Epithelial cell of alveolus of lung (primary cell): ENCODE measurements around the gene GJC1. TPM values are rescaled to one million over a fixed set of nuclear protein-coding genes. Genes with fewer than 3 reads are reported as not detected.

ENCODE experiments used
- total RNA-seq: library from RNA; depleted of rRNA; stranded (reverse); fragments of >200 nt; gene quantifications from 2 replicates; pipeline ENCODE4 v1.2.1, GENCODE V29; 2015

GJC1 gene
- total RNA-seq = 23.2 and 29.0 TPM in 2 replicates

DNA sequence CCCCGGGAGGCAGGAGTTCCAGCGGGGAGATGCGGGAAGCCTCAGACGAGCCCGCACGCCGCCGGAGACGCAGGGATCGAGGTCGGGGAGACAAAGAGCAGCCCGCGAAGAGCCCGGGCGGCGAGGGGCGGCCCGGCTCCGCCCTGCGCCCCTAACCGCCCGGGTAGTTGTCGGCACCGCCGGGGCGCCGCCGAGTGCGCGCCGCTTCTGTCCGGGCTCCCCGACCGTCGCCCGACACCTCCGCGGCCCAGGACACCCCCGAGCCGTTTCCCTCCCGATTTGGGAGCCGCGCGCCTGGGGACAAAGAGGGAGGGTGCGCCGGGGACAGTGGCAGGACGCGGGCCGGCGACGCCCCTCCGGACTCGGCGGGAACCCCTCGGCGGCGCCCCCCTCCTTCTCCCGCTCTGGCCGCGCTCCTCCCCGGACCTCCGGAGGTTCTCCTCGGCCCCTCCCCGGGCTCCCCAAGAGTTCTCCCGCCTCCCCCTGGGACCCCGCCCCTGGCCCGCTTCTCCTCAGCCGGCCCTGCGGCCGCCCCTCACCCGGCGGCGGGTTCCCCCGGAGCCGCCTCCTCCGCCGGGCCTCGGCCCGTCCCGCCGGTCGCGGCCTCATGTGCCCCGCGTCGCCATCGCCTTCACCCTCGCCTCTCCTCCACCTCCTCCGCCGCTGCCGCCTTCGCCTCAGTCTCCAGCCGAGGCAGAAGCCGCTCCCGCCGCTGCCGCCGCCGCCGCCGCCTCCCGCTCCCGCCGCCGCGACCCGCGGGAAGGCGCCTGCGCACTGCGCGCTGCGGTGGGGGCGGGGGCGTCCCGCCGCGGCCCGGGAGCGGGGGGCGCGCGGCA, at the start of gene GJC1:
Gene GJC1 (minus strand): TSS at position 765 of the 836 bp plus-strand sequence. CDS start 24,470 bp downstream, outside the sequence.

DNA sequence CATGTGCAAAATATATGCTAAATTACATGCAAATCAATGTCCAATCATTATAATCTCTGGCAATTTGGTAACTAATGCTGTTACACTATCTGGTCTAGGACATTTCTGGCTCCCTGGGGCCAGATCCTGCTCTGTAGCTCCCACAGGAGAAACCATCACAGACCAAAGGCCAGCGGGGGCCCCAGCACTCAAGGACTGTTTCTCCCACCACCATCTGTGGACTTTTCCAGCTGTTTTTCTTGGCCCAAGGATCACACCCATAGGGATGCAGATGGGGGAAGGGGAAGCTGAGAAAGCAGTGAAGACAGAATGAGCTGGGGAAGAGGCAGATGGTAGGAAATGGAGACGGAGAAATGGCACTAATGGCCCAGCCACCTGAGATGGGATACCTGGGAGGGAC, 17.5 kb upstream of the GJC1 start, which contains the start of gene HIGD1B:
Gene HIGD1B (plus strand): TSS at position 298 of the 400 bp plus-strand sequence. CDS start 270 bp downstream, outside the sequence.

DNA sequence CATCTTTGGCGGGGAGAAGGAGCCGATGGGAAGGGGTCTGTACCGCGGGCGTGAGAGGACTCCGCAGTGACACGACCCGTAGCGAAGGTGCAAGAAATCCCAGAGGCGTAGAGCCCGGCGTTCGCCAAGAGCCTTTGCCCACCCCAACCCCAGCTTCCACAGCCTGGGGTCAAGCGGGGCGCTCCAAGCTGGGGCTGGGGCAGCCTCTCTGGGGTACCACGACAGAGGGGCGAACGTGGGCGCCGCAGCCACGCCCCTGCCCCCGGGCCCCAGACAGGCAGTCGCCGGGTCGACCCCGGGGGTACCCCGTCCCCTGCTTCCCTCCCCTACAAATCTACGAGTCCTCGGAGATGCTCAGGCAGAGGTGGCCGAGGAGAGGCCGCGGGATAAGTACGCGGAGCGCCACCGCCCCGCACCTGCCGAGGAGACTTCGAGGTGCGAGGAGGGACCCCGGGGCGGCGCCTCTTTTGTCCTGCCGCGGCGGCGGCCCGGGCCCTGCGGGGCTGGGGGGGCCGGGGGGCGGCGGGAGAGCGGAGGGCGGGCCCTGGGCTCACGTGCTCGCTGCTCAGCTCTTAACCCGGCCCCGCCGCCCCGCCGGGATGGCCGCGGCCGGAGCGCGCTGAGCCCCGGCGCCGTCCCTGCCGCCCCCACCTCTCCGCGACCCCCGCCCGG, 71.5 kb downstream of the GJC1 start, which contains the start of gene ADAM11:
Gene ADAM11 (plus strand): TSS at position 575 of the 672 bp plus-strand sequence. CDS start 212 bp downstream, outside the sequence.

Other genes with a start within 250 kb of the GJC1 start
- gene MEIOC, start 173.8 kb downstream of the GJC1 start, total RNA-seq = 0.13 TPM in 1 of 2 replicates, not detected in the other
- 20.6 and 21.2 TPM in 2 replicates for gene CCDC43, start 140.5 kb downstream of the GJC1 start, total RNA-seq
- 6.1 and 8.2 TPM in 2 replicates for gene DBF4B, start 121.6 kb downstream of the GJC1 start, total RNA-seq
- under 0.01 and 0.64 TPM in 2 replicates for gene ADAM11, start 71.3 kb downstream of the GJC1 start, total RNA-seq
- gene HIGD1B, start 17.6 kb upstream of the GJC1 start, total RNA-seq = not detected in 2 replicates
- 70.3 and 76.9 TPM in 2 replicates for gene EFTUD2, start 69.2 kb upstream of the GJC1 start, total RNA-seq
- 0.08 and 0.26 TPM in 2 replicates for gene GFAP, start 85.2 kb upstream of the GJC1 start, total RNA-seq
- gene KIF18B, start 117.5 kb upstream of the GJC1 start, total RNA-seq = 8.0 and 12.4 TPM in 2 replicates
- 1.4 and 2.2 TPM in 2 replicates for gene C1QL1, start 138.0 kb upstream of the GJC1 start, total RNA-seq
- gene DCAKD, start 221.3 kb upstream of the GJC1 start, total RNA-seq = 35.4 and 45.0 TPM in 2 replicates
- 78.6 and 91.3 TPM in 2 replicates for gene NMT1, start 231.0 kb upstream of the GJC1 start, total RNA-seq